NCI-H1417 (cell line): Measurements from ENCODE around the gene FKBP9.
"Not testable (repeated sequence)": the region's sequence is repeated elsewhere in the genome, so short reads cannot be mapped to it uniquely, and the experiment has no call there.

ENCODE experiments used
- DNase-seq, 3 experiments: peaks; one replicate each; lab custom pipeline; 2025; lab: John Stamatoyannopoulos, UW

The FKBP9 gene, protein sequence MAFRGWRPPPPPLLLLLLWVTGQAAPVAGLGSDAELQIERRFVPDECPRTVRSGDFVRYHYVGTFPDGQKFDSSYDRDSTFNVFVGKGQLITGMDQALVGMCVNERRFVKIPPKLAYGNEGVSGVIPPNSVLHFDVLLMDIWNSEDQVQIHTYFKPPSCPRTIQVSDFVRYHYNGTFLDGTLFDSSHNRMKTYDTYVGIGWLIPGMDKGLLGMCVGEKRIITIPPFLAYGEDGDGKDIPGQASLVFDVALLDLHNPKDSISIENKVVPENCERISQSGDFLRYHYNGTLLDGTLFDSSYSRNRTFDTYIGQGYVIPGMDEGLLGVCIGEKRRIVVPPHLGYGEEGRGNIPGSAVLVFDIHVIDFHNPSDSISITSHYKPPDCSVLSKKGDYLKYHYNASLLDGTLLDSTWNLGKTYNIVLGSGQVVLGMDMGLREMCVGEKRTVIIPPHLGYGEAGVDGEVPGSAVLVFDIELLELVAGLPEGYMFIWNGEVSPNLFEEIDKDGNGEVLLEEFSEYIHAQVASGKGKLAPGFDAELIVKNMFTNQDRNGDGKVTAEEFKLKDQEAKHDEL

DNA sequence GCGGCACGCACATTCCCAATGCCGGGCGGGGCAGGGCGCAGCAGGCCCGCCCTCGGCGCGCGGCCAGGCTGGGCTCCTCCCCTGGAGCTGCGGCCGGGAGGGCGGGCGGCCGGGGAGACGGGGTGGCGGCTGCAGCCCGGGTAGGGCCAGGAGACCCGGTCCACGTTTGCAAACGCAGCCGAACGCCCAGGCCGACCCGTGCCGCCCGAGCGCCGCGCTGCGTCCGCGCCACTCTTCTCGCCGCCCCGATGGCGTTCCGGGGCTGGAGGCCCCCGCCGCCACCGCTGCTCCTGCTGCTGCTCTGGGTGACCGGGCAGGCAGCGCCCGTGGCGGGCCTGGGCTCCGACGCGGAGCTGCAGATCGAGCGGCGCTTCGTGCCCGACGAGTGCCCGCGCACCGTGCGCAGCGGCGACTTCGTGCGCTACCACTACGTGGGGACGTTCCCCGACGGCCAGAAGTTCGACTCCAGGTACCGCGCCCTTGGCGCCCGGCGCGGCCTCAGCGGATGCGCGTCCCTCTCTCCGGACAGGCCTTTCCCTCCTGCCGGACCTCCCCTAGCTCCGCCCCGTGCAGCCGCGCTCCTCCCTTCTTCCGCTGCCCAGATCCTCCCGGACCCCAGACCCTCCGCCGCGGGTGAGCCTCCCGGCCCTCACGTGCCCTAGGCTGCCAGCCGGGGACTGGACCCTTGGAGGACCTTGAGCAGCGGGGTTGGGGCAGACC is at the start of gene FKBP9:
Gene FKBP9 (plus strand): TSS at position 115 of the 720 bp plus-strand sequence. CDS start 134 bp downstream, at position 249.
- DNase-seq: peak; percentile 48 to 95 (median 84)

DNA sequence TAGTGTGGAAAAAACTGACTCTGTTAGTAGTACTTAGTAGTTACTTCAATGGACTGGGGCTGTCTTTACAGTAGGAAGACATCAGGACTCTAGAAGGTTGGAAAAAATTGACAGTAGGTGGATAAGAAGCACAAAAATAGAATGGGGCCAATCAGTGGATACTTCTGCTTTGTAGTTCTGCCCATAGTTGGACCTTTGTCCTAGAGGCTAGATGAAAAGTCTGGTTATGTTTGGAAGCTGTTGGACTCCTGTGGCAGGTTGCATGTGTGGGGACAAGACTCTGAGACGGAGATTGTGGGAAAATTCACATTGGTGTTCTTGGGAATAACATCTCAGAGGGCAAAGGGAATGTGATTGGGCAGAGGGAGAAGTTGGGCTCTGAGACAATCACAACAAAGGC is 47.0 kb upstream of the FKBP9 start:
- DNase-seq: no peak

DNA sequence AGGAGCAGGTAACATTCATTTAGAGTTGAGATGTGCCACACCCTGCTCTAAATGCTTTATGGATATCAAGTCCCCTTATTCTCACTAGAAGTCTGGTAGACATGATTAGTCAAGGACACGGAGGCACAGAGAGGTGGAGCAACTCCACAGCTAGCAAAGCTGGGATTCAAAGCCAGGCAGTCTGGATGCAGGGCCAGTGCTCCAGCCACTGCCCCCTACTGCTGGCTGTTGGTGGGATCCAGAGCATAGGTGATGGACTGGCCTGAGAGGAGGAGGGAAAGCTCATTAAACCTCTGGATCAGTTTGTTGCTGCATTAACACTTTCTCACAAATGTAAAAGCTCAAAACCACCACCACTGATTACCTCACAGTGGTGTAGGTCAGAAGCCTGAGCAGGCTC is 43.1 kb upstream of the FKBP9 start:
- DNase-seq: no peak

DNA sequence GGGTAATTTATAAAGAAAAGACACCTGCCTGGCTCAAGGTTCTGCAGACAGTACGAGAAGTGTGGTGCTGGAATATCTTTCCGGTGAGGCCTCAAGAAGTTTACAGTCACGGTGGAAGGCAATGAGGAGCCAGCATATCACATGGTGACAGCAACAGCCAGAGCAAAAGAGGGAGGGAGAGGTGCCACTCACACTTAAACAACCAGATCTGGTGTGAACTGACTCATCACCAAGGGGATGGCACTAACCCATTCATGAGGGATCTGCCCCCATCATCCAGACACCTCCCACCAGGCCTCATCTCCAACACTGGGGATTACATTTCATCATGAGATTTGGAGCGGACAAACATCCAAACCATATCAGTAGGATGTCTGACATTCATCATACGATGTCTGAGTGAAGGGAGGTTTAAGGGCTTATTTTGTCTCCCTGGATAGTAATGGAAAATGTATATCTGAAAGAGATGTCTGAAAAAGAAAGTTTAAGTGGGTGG is 42.2 kb upstream of the FKBP9 start:
- DNase-seq: no peak

DNA sequence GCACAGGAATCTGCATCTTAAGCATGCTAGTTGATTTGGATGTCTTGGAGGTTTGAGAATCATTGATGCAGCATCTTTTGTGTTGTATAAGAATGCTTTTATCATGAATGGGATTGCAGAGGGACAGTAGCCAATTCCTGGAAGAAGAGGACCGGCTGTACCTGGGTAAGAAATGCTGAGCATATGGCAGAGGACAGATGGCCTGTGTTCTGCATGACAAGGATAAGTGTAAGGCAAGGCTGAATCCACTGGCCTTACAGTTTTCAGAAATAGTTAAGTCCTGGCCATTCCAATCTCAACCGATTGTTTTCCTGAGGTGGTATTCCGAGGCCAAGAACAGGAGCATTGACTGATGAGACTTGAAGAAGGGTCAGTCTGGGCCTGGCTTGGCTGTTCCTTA is 41.2 kb upstream of the FKBP9 start:
- no peak for DNase-seq

DNA sequence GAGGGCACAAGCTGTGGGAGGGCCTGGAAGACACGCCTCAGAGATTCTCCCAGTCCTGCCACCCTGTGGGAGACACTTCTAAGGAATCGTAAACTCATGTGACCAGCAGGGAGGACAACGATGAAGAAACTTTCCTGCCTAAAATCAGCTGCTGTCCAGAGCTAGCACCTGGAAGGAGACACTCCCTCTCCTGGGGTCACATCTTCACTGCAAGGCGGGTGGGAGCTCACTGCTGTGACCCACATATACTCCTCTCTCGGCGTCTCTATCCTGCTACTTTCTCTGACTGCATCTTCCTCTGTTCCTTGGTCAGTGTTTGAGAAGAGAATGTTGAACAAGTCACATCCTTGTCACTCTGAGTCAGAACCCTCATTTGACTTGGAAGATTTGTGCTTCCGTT is 40.2 kb upstream of the FKBP9 start:
- not testable (repeated sequence) for DNase-seq

DNA sequence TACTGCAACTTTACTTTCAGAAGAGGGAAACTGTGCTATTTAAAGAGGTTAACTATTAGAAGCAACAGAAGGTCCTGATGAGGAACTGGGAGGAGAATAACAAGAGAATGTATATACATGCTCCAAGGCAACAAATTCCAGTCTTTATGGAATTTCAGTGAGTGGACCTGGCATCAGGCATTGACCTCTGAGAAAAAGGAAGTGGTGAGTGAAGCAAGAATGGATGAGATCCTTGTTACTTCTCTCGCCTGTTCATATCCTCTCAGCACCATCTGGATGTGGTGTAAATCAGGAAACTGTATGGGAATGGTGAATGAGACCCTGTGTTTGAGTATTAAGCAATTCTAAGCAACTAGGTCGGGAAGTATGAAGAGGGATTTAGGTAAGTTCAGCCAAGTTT is 35.3 kb upstream of the FKBP9 start:
- DNase-seq: no peak

DNA sequence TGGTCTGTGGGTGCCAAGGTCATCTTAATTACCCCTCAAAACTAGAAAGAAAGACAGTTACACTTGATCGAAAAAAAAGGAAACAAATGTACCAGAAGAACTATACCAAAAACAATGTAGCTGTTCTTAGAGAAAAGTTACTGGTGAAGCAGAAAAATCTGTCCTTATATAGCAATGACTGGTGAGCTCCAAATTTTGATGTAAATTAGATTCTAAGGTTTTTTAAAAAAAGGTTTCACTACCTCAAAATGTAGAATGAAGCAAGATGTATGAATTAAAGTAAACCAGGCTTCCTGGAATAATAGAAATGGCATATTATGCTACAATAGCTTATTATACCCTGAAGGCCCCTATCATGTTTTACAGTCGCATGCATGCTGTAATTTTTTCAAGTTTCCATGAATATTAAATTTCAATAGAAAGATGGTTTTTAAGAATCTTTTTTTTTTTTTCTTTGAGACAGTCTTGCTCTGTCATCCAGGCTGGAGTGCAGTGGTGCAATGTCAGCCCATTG is 28.4 kb upstream of the FKBP9 start:
- no peak for DNase-seq

DNA sequence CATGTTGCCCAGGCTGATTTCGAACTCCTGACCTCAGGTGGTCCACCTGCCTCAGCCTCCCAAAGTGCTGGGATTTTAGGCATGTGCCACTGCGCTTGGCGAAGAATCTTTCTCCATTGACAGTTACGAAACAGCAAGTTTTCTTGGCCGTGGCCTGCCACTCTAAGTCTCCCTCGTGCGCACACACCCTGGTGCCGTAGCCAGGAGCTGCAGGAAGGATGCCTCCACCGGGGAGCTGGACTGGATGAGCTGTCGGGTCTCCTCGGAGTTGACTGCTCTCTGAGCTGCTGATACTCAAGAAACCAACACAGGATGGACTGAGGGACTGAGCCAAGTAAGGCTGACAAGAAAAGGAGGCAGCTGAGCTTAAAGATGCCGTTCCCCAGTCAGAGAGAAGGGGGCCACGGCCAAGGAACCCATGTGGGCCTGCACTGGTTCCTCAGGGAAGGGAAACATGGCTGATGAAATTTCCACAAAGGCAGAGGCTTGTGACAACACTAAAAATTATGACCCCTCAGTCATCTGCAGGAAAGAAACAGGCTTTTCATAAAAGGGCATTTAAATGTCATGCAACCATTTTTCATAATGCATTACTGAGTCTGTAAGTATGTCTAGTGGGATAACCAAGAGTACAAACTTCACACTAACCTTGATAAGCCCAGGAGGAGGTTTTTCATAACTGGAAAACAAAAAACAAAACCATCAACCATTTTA is 27.7 kb upstream of the FKBP9 start:
- DNase-seq: no peak

DNA sequence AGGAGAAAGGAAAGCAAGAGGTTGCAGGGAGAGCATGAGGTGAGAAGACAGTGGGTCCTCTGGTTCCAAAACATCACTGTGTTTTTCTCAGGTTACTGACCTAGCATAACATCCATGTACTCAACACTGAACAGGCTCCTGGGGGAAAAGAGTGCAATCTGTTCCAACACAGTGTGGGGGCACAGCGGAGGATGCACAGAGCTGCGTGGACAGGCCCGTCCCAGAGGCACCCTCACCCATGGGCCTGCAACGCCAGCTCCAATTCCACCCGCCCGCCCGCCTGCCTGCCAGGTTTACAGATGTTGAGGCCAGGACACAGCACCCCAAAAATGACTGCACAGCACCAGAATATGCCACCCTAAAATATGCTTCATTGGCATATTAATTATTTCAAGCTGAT is 26.9 kb upstream of the FKBP9 start:
- no peak for DNase-seq

DNA sequence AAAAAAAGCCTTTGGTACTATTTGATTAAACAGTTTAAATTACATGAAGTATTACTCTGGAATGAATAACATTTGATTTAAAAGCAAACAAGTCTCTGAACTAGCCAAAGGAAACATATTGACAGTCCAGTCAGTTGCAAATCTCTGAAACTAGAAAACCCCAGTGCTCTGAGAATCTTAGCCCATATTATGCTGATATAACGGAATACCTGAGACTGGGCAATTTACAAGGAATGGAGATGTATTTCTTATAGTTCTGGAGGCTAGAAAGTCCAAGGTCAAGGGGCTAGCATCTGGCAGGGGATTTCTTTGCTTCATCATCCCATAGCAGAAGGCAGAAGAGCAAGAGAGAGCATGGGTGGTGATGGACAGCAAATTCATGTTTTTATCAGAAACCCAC is 21.7 kb upstream of the FKBP9 start:
- DNase-seq: no peak

DNA sequence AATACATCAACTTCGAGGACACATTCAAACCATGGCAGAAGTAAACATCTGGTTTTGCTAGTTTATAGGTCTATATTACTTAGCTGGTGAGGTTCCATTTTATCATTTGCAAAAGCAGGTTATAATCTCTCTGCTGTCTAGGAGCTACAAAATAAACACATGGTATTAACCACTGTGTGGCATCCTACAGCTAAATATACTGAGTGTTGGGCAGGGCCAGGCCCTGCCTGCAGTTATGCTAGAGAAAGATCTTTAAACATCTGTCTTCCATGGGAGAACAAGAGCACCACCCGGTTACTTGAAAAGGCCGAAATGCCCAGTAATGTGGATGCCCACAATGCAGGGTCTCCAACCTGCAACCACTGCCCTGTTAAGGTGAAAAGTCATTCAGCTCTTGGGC is 20.6 kb upstream of the FKBP9 start:
- no peak for DNase-seq

DNA sequence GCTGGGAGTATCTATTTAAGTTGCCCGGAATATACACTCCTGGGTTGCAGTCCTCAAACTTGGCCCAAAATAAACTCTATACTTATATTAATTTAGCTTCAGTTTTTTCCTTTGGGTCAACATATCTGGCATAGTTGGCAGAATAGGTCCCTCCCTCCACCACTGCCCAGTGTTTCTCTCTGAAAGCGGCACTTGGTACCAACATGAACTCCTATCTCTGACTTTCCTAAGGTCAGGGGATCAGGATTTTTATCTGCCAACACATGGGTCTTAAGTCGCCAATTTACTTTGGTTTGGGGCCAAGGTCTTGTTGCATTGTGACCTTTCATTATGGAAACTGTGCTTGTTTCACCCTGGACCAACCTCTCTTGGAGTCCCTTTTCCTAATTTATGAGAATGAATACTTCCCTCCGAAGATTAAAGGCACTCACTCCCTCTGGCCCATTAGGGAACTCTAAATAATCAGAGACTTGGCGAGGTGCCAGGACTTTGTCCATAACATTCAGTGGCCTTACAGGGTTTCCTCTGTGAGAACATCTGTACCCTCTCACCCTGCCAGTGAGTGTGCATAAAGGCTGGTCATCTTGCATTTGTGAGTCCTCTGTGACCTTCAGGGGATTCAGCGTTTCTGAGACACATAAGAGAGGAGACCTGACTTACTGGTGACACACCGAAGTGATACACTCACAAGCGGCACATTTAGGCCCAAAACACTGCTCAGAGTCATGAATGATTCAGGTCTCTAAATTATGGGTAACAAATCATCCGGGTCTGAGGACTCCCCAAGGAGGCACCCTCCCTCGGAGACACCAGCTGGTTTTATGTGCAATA is 19.7 kb upstream of the FKBP9 start:
- peak; percentile 37 to 93 (median 76) for DNase-seq

DNA sequence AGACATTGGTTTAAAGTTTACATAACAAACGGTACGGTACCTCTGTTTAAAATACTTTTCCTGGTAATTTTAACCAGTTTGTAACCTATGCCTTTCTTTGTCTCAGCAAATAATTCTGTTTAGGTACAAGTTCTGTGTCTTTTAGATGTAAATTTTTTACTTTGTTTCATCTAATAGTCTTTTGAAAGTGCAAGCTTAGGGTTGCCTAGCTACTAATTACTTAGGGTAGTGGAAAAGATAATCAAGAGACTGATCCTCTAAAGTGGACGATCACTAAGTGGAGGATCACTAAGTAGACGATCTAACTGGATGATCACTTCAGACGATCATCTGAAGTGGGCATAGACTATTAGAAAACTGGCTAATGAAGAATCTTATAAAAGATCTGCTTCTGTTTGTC is 16.1 kb upstream of the FKBP9 start:
- peak in 1 of 3 experiments; percentile 57 for DNase-seq

DNA sequence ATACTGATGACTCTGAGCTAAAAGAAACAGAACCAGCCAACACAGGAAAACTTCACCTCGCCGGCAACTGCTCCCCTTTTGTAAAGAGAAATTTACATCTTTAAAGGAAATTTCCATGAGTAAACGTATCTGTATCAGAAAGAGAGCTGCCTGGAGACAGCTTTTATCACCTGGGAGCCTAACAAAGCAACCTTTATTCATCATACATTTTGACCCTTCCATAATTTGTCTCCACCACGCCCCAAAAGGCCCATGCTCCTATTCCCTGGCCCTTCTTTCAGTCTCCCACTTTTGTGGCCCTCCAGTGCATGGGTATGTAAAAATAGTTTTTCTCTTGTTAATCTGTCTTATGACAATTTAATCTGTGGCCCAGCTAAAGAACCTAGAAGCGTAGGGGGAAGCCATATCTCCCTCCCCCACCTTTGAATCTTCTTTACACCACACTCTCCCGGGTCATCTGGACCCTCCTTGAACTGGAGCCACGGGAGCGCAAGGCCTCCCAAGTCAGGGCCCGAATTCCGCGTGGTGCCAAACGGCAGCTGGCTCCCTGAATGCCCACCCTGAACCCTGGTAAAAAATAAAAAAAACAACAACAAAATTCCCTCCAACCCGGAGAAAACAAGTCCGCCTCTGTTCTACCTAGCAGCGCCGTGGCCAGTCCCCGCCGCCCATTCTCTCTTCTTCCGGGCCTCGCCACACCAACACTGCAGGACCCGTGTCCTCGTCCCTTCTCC is 15.4 kb upstream of the FKBP9 start:
- DNase-seq: peak in 1 of 3 experiments; percentile 69

DNA sequence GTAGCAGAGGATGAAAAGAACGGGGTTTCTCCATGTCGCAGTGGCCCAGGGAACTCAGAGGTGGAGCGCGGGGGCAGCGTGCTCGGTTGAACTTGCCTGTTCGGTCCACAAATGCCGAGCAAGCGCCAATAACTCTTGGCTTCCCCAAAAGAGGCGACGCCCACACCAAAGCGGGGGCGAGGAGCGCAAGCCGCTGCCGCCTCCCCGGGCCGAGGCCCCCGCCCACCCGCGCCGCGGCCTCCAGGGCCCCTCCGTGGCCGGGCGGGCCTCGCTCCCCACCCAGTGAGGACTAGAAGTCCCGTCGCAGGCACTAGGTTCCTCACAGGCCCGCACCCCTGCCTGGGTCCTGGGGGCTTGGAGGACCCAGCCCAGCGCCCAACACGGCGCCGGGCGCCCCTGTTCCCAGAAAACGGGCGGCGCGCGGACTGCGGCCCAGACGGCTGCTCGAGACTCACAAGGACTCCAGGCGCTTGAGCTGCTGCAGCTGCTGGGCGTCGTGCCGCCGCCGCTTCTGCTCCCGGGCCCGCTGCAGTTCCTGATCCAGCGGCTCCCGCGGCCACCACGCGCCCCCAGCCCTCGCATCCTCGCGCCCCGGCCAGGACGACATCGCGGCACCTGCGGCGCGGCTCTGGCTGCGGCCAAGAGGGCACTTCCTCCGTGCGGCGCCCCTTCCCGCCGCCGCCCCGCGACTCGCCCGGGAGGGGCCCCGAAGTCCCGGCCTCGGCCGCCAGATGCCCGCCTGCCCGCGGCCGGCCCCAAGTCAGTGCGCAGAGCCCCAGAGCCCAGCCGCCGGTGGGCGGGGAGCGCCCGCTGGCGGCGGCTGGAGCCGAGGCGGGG is 14.6 kb upstream of the FKBP9 start:
- DNase-seq: peak; percentile 64 to 98 (median 92)

DNA sequence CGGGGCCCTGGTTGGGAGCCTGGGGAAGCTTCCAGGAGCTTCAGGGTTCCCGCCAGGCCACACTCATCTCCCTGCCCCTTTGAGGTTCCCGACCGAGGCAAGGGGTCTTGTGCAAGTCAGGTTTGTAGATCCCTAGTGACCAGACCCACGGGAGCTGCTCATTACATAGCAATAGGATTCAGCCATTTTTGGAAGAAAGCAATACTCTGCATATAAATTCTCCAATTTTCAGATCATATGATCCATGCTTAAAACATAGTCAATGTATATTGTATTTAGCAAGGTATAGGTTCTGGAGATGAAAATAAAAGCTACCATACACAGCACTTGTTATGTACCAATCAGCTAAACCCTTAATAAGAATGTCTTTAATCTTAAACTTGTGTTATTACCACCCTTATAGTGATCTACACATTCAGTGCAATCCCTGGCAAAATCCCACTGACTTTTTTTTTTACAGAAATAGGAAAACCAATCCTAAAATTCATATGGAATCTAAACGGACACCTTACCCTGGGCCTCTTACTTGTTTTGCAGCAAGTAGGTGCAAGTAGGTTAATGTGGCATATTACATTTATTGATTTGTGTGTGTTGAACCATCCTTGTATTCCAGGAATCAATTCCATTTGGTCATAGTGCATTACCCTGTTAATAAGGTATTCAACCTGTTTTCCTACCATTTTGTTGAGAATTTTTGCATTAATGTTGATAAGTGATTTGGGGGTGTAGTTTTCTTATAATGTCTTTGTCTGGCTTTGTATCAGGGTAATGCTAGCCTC is 13.8 kb upstream of the FKBP9 start:
- DNase-seq: no peak

DNA sequence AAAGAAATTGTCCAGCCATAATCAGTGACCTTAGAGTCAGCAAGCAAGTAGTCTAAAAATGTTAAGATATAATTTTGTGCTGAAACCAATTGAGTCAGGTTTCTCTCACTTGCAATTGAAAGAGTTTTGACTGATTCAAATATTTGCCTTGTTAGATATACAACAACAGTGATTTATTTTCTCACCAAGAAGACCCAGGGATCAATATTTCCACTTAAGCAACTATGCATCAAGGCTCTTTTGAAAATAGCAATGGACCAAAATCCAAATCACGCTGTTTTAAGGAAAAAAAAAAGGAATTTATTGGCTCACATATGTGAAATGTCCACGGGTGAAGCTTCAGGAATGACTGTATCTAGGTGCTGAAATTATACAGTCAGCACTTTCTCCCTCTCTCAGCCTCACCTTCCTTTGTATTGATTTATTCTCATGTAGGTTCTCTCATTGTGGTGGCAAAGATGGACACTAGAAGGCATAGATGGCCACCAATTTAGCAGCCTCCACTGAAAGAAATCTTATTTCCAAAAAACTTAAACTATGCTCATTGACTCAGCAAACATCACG is 9.7 kb upstream of the FKBP9 start:
- DNase-seq: no peak
